ENCODE data around the gene VAV1. TPM values are rescaled to one million over a fixed set of nuclear protein-coding genes. Genes with fewer than 3 reads are reported as not detected.

Gene VAV1
- total and polyA plus RNA-seq, 2 of the 13 experiments (the other 11 are each of a cell fraction or from before 2014, with no cell fraction given): not detected

GRCh38 chr19:6737873-6738786, 34.4 kb upstream of the VAV1 start (continued):
- TF ChIP-seq ZMAT3 (CRISPR knock-in tag; conservative IDR thresholded peaks at IDR 0.05): peak; percentile 63; the same call in 1 of the 2 replicates
- TF ChIP-seq SOX13 (IDR thresholded peaks at IDR 0.05): no peak
- TF ChIP-seq SOX13 (CRISPR knock-in tag; conservative IDR thresholded peaks at IDR 0.05 in 1 of 2, IDR thresholded peaks at IDR 0.05 in 1 of 2): peak in 1 of 2 experiments; percentile 29; a peak in 1 of 4 replicates
- TF ChIP-seq NR0B2 (CRISPR knock-in tag; IDR thresholded peaks at IDR 0.05): no peak
- no peak for TF ChIP-seq TAF1 (CRISPR knock-in tag; IDR thresholded peaks at IDR 0.05)
- TF ChIP-seq ZNF33A (CRISPR knock-in tag; IDR thresholded peaks at IDR 0.05; ENCODE audit: borderline replicate concordance): no peak
- TF ChIP-seq KDM6A (CRISPR knock-in tag; IDR thresholded peaks at IDR 0.05; ENCODE audit: low read depth): no peak
- TF ChIP-seq, protein P1, sequence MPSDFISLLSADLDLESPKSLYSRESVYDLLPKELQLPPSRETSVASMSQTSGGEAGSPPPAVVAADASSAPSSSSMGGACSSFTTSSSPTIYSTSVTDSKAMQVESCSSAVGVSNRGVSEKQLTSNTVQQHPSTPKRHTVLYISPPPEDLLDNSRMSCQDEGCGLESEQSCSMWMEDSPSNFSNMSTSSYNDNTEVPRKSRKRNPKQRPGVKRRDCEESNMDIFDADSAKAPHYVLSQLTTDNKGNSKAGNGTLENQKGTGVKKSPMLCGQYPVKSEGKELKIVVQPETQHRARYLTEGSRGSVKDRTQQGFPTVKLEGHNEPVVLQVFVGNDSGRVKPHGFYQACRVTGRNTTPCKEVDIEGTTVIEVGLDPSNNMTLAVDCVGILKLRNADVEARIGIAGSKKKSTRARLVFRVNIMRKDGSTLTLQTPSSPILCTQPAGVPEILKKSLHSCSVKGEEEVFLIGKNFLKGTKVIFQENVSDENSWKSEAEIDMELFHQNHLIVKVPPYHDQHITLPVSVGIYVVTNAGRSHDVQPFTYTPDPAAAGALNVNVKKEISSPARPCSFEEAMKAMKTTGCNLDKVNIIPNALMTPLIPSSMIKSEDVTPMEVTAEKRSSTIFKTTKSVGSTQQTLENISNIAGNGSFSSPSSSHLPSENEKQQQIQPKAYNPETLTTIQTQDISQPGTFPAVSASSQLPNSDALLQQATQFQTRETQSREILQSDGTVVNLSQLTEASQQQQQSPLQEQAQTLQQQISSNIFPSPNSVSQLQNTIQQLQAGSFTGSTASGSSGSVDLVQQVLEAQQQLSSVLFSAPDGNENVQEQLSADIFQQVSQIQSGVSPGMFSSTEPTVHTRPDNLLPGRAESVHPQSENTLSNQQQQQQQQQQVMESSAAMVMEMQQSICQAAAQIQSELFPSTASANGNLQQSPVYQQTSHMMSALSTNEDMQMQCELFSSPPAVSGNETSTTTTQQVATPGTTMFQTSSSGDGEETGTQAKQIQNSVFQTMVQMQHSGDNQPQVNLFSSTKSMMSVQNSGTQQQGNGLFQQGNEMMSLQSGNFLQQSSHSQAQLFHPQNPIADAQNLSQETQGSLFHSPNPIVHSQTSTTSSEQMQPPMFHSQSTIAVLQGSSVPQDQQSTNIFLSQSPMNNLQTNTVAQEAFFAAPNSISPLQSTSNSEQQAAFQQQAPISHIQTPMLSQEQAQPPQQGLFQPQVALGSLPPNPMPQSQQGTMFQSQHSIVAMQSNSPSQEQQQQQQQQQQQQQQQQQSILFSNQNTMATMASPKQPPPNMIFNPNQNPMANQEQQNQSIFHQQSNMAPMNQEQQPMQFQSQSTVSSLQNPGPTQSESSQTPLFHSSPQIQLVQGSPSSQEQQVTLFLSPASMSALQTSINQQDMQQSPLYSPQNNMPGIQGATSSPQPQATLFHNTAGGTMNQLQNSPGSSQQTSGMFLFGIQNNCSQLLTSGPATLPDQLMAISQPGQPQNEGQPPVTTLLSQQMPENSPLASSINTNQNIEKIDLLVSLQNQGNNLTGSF (CRISPR knock-in tag; IDR thresholded peaks at IDR 0.05): no peak
- peak; percentile 49; the same call in 1 of the 2 replicates for TF ChIP-seq ZFX (CRISPR knock-in tag; IDR thresholded peaks at IDR 0.05; ENCODE audit: low read depth)
- TF ChIP-seq CHCHD3 (CRISPR knock-in tag; IDR thresholded peaks at IDR 0.05): no peak
- no peak for TF ChIP-seq ATM (IDR thresholded peaks at IDR 0.05; ENCODE audit: borderline replicate concordance)
- TF ChIP-seq SMYD3 (CRISPR knock-in tag; IDR thresholded peaks at IDR 0.05): no peak; the same call in 1 of the 2 replicates
- no peak for TF ChIP-seq ZNF160 (CRISPR knock-in tag; IDR thresholded peaks at IDR 0.05)
- TF ChIP-seq NONO (IDR thresholded peaks at IDR 0.05): no peak
- no peak for TF ChIP-seq NONO (CRISPR knock-in tag; conservative IDR thresholded peaks at IDR 0.05)
- TF ChIP-seq, protein P2, sequence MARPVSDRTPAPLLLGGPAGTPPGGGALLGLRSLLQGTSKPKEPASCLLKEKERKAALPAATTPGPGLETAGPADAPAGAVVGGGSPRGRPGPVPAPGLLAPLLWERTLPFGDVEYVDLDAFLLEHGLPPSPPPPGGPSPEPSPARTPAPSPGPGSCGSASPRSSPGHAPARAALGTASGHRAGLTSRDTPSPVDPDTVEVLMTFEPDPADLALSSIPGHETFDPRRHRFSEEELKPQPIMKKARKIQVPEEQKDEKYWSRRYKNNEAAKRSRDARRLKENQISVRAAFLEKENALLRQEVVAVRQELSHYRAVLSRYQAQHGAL (CRISPR knock-in tag; IDR thresholded peaks at IDR 0.05; ENCODE audit: not compliant biosample characterization): no peak
- no peak for TF ChIP-seq MTF1 (CRISPR knock-in tag; IDR thresholded peaks at IDR 0.05)
- peak; percentile 67 for TF ChIP-seq MED1 (CRISPR knock-in tag; IDR thresholded peaks at IDR 0.05)
- TF ChIP-seq ZNF616 (CRISPR knock-in tag; IDR thresholded peaks at IDR 0.05; ENCODE audit: low read depth): no peak
- peak; percentile 97 for TF ChIP-seq NR2F6 (IDR thresholded peaks at IDR 0.05)
- peak; percentile 94 for TF ChIP-seq NR2F6 (CRISPR knock-in tag; IDR thresholded peaks at IDR 0.05)
- no peak for TF ChIP-seq PHB2 (IDR thresholded peaks at IDR 0.05; ENCODE audit: partially characterized antibody)
- no peak for TF ChIP-seq ZNF737 (CRISPR knock-in tag; IDR thresholded peaks at IDR 0.05; ENCODE audit: borderline replicate concordance)
- TF ChIP-seq CAMTA2 (CRISPR knock-in tag; IDR thresholded peaks at IDR 0.05; ENCODE audit: borderline replicate concordance): no peak
